Stimulated activated CD4-positive, alpha-beta T cell treated with anti-CD3 and anti-CD28 coated beads, Interleukin-15, amount 100 ng/mL, for 24 hours (primary cell): ENCODE data around the gene KCNH6.

Experiments used
- DNase-seq: peaks from one replicate; pipeline ENCODE4 v3.0.0-alpha.2; 2020

The KCNH6 gene

DNA sequence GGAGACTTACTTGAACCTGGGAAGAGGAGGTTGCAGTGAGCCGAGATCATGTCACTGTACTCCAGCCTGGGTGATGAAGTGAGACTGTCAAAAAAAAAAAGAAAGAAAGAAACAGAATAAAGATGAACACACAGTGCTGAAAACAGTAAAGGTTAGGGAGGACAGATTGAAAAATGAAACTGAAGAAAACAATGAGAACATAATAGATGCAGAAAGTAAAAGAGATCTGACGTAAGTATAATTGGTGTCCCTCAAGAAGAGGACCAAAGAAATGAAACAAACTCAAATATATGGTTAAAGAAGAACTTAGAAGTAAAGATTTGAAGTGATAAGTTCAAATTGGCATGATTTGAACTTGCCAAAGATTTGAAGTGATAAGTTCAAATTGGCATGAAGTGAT, 34.3 kb downstream of the KCNH6 start:
- DNase-seq, result no peak

DNA sequence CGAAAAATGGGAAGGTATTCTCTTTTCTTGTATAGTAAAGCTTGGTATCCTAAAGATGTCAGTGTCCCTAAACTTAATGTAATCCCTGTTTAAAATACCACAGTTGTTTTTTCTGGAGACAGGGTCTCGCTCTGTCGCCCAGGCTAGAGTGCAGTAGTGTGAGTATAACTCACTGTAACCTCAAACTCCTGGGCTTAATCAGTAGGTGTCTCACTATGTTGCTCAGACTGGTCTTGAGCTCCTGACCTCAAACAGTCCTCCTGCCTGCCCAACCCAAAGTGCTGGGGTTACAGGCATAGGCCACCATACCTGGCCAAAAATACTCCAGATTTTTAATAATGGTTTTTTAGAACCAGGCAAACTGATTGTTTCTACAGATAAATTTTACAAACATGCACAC, 35.3 kb downstream of the KCNH6 start:
- no peak for DNase-seq

DNA sequence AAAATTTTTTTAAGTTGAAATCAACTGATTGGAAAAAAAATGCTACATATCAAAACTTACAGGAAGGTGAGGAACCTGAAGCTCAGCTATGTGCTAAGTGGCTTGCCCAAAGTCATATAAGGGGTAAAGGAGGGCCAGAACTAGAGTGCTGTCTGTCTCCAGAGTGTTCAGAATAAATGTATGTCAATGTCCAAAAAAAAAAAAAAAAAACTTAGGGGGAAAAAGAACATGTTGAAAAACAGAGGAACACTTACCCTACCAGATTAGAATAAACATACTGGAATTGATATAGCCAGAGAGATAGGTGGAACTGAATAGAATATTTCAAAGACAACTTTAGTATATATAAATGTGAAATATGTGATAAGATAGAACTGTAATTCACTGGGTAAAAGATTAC, 38.7 kb downstream of the KCNH6 start:
- DNase-seq, result no peak

DNA sequence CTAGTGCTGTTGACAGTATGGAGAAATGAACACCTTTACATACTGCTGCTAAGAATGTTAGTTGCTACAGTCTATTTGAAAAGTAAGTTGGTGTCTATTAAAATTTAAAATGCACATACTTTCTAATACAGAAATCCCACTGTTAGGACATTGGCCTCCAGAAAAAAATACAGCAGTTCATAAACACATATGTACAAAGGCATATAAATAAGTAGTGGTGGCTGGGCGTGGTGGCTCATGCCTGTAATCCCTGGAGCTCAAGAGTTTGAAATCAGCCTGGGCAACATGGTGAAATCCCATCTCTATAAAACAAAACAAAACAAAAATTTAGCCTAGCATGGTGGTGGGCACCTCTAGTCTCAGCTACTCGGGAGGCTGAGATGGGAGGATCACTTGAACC, 40.2 kb downstream of the KCNH6 start:
- DNase-seq, result no peak

DNA sequence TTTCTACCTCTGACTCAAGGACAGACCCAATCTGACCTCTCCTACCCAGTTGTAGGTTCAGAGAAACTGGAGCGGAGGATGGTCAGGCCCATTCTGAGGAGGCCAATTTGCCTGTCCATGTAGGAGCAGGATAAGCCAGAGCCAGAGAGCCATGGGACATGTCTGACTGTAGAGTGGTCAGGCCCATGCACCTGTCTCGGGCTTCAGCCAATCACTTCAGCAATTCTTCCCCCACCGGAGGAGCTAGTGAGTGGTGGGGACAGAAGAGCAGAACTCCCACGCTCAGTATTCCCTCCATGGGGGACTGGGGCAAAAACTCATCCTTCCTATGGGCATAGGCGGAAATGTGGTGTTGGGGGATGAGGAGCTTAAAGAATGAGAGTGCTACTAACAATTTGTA, 41.4 kb downstream of the KCNH6 start:
- DNase-seq, result no peak

GRCh38 chr17:63567229-63567628, 44.1 kb downstream of the KCNH6 start:
- DNase-seq, result no peak

DNA sequence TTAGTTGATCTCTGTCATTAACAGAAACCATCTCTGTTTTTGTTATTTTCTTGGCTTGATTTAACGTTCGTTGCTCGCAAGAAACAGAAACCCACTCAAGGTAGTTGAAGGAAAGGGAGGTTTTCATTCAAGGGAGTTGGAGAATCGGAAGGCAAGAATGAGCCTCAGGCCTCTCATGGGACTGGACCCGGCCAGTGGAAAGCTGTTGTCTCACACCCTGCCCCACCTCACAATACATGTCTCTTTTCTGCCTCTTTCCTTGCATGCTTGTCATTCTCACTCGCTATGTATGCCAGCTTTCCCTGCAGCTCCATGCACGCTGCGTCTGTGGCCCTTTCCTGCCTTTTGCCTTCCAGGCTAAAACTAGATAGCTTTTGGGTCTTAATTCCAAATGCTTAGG, 45.4 kb downstream of the KCNH6 start:
- no peak for DNase-seq

GRCh38 chr17:63571632-63572310, 48.6 kb downstream of the KCNH6 start:
- no peak for DNase-seq

- DNase-seq, result no peak
Measured at GRCh38 chr17:63573634-63574033, 50.5 kb downstream of the KCNH6 start.

GRCh38 chr17:63578027-63578768, 55.0 kb downstream of the KCNH6 start:
- DNase-seq, result no peak

DNA sequence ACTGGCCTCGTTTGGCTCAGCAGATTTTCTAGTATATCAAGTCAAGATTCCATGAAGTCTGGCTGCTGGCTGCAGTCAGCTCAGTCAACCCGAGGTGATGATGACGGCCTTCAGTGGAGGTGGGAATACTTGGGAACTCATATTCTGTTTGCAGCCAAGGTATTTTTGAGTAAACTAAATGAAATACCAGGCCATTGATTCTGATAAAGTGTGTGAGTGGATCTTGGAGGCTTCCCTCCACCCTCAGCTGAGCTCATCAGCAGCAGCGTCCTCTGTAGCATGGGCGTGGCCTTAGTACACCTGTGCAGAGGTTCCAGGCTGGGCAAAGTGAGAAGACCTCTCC, 55.6 kb downstream of the KCNH6 start:
- DNase-seq, result no peak

DNA sequence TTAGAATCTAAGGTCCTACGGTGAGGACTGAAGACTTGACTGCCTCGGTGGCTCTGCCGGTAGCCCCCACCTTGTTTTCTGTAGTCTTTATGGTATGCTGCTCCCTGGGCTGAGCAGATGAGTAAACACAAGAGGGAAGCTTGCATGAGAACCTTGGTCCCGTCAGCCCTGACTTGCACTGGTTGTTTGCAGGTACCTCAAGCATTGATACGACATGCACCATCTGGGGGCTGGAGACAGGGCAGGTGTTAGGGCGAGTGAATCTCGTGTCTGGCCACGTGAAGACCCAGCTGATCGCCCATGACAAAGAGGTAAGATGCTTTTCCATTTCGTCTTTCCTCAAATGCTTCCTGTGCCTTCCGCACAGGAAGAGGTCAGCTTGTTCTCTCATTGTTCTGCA, 56.5 kb downstream of the KCNH6 start:
- no peak for DNase-seq

GRCh38 chr17:63587770-63588169, 64.6 kb downstream of the KCNH6 start:
- no peak for DNase-seq

GRCh38 chr17:63588797-63589196, 65.6 kb downstream of the KCNH6 start:
- no peak for DNase-seq

DNA sequence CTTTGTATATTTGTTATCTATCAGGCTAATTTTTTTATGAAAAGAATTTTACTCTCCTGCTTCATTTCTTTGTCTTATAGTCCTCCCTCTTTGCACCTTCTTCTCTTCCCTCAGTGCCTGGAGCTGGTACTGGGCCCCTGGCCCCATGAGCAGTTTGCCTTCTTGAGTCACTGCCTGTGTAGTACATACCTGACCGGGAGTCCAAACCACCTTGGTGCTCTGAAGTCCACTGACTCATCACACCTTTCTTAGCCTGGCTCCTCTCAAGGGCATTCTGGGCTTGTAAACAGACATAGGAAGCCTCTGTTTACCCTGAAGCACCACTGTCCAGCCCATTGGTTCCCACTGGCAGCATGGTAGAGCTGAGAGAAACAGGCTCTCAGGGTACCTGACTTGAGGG, 66.5 kb downstream of the KCNH6 start:
- no peak for DNase-seq

- no peak for DNase-seq
Measured at GRCh38 chr17:63592797-63593196, 69.6 kb downstream of the KCNH6 start.

DNA sequence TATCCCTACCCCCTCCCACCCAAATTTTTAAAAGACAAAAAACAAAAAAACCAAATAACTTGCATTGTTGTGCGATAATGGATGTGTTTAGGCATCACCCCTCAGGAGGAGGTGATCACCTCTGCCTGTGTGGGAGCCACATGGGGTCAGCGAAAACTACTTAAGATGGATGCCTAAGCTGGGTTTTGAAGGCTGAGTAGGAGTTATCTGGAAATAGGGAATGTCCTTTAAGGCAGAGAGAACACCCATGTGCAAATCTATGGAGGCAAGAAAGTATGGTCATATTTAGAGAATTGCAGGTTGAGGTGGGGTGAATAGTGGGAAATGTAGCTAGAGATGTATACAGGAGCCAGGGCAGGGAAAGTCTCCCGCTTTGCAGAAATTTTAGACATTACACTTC, 72.0 kb downstream of the KCNH6 start:
- DNase-seq, result no peak
